ENCODE data around the gene TEX28. TPM values are rescaled to one million over a fixed set of nuclear protein-coding genes. Genes with fewer than 3 reads are reported as not detected.
"Not testable (repeated sequence)": the region's sequence is repeated elsewhere in the genome, so short reads cannot be mapped to it uniquely, and the experiment has no call there.

The TEX28 gene
- total RNA-seq, 1 donor from 2014 or later: not detected

- ATAC-seq; H3K36me3 ChIP-seq; H3K27me3 ChIP-seq (ENCODE audit: low read depth); H3K4me3 ChIP-seq; H3K4me1 ChIP-seq; H3K9me3 ChIP-seq; intact Hi-C loops (cut with DNase I); DNase-seq; H3K27ac ChIP-seq: not testable (repeated sequence)
These were observed 63.5 kb downstream of the TEX28 start for GRCh38 chrX:154231443-154231842.

DNA sequence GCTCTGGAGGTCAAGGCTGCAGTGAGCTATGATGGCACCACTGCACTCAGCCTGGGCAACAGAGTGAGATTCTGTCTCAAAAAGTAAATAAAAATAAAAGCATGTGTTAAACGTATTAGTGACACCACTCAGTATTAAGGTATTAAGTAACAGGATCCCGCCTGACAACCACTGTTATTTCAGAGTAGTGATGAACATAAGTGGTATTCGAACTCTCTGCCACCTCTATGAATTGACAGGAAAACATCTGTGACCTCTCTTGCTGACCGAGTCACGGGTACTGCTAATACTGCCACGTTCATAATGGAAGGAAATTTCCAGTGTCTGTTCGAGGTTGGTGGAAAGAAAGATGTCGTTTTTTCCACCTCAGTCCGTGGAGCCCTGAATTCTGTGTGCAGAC lies 68.2 kb downstream of the TEX28 start:
- H3K27ac ChIP-seq; H3K36me3 ChIP-seq; intact Hi-C loops (cut with DNase I); H3K9me3 ChIP-seq; H3K4me3 ChIP-seq; ATAC-seq; H3K4me1 ChIP-seq; DNase-seq; H3K27me3 ChIP-seq (ENCODE audit: low read depth): not testable (repeated sequence)

DNA sequence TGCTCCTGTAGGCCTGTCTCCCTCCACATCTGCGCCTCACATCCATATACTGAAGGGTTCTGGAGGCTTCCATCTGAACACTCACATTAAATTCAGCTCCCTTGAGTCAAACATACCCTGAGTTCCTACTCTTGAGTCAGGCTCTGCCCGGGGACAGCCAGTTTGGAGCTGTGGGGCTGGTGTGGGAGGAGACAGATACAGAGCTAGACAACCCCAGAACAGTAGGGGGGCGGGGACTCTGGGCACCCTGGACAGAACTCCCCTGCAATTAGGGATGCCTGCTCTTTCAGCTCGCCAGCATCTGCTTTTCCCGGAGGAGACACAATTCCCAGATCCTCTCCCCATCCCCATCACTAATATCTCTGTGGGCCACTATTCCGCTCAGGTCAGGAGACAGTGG lies 69.6 kb downstream of the TEX28 start:
- ATAC-seq; DNase-seq; H3K4me1 ChIP-seq; H3K27ac ChIP-seq; H3K27me3 ChIP-seq (ENCODE audit: low read depth); H3K36me3 ChIP-seq; H3K9me3 ChIP-seq; intact Hi-C loops (cut with DNase I); H3K4me3 ChIP-seq: not testable (repeated sequence)

Other genes with a start within 250 kb of the TEX28 start
- 57.6 TPM for gene MECP2, start 197.4 kb downstream of the TEX28 start, total RNA-seq
- gene OPN1LW, start 150.9 kb downstream of the TEX28 start, total RNA-seq: not detected
- gene OPN1MW, start 112.5 kb downstream of the TEX28 start, total RNA-seq: not detected
- not detected for gene OPN1MW2, start 75.4 kb downstream of the TEX28 start, total RNA-seq
- gene OPN1MW3, start 37.5 kb downstream of the TEX28 start, total RNA-seq: not detected
- gene TKTL1, start 671 bp upstream of the TEX28 start, total RNA-seq: not detected
- gene FLNA, start 79.5 kb upstream of the TEX28 start, total RNA-seq: 1,080 TPM
- gene EMD, start 84.2 kb upstream of the TEX28 start, total RNA-seq: 50.9 TPM
- gene RPL10, start 103.3 kb upstream of the TEX28 start, total RNA-seq: 2,678 TPM
- gene DNASE1L1, start 114.1 kb upstream of the TEX28 start, total RNA-seq: 36.1 TPM
- 47.8 TPM for gene TAFAZZIN, start 116.4 kb upstream of the TEX28 start, total RNA-seq
- gene ATP6AP1, start 133.6 kb upstream of the TEX28 start, total RNA-seq: 235 TPM
- gene GDI1, start 142.0 kb upstream of the TEX28 start, total RNA-seq: 111 TPM
- gene FAM50A, start 149.0 kb upstream of the TEX28 start, total RNA-seq: 77.5 TPM
- gene PLXNA3, start 163.2 kb upstream of the TEX28 start, total RNA-seq: 49.0 TPM
- 20.4 TPM for gene LAGE3, start 184.2 kb upstream of the TEX28 start, total RNA-seq
- gene UBL4A, start 191.5 kb upstream of the TEX28 start, total RNA-seq: 34.0 TPM
- gene SLC10A3, start 195.5 kb upstream of the TEX28 start, total RNA-seq: 20.2 TPM
- gene FAM3A, start 221.1 kb upstream of the TEX28 start, total RNA-seq: 39.7 TPM